GM21526 (cell line): ENCODE data around the gene SHROOM1.
A peak's percentile ranks its signal among the peaks of the same experiment; 100 is the strongest.

Source experiments
- ATAC-seq: cut with Tn5 transposase; IDR thresholded peaks from one replicate; pipeline ENCODE4 v1.9.1; 2021; ENCODE audit warnings: moderate library complexity; ENCODE audit not compliant: unreplicated experiment, low FRiP score

SHROOM1 gene

DNA sequence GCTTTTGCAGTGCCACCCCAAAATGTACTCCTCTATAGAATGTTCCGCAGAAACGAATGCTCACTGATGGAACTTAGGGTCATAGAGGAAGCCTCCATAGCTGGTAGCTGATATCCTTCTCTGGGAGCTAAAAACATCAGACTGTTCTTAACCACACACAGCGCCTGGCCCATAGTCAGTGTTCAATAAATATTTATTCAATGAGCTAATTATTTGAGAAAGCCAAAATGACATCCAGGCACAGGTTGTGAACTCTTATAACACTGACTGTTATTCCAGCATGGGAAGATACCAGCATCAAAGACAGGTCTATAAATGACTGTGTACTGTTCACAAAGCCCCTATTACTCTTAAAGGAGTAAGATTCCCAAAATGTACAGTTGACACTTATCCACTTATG, 22.9 kb upstream of the SHROOM1 start:
- ATAC-seq: no peak

DNA sequence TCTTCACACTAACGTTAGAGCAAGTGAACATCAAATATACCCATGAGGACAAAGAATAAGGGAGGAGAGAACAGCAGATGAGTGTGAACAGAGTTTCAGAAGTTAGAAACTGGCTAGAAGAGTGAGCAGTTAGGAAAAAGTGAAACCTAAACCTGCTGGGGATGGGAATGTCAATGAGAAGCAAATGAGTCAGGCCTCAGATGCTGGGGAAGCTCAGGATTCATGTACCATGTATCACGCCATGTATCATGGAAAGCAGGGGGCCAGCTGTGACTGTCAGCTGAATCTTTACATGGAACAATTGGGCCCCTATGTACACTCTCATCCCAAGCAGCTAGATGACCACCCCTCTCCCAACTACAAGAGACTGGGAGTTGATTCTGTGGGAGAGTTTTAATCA, 19.6 kb upstream of the SHROOM1 start:
- no peak for ATAC-seq

GRCh38 chr5:132849347-132849746, 18.9 kb upstream of the SHROOM1 start:
- ATAC-seq: no peak

DNA sequence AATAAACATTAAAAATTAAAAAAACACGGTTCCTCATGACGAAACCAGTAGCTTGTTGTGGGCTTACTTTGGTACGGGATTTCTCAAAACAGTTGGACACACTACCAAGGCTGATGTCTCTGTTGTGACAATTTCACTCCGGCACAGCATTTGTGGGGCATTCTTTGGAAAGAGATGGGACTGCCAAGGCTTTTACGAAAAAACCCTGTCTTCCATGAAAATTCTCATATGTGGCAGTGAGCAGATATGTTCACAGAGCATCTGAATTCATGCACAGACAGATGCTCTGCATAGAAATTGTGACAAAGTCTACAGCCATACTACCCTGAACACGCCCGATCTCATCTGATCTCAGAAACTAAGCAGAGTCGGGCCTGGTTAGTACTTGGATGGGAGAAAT, 17.8 kb upstream of the SHROOM1 start:
- ATAC-seq: no peak

GRCh38 chr5:132841305-132841704, 10.9 kb upstream of the SHROOM1 start:
- ATAC-seq: no peak

DNA sequence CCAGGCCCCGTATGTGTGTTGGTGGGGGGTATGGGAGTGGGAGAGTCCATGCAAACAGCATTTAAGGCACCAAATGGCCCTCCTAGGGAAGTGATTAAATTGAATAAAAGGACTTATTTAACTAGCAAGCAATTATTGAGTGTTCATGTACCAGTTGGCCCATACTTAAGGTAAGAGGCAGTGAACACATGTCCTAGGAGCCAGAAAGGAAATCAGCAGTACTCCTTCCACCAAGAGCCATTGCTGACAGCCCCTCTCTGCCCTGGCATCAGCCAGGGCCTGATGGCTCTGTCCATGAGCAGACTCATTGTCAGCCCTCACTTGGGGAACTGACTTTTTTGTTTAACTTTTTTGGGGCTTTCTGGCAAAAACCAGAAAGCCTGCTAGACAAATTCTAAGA, 10.4 kb upstream of the SHROOM1 start:
- ATAC-seq: no peak

- no peak for ATAC-seq
Observed at GRCh38 chr5:132840313-132840712, 9.9 kb upstream of the SHROOM1 start.

GRCh38 chr5:132839426-132840301, 9.2 kb upstream of the SHROOM1 start:
- no peak for ATAC-seq

DNA sequence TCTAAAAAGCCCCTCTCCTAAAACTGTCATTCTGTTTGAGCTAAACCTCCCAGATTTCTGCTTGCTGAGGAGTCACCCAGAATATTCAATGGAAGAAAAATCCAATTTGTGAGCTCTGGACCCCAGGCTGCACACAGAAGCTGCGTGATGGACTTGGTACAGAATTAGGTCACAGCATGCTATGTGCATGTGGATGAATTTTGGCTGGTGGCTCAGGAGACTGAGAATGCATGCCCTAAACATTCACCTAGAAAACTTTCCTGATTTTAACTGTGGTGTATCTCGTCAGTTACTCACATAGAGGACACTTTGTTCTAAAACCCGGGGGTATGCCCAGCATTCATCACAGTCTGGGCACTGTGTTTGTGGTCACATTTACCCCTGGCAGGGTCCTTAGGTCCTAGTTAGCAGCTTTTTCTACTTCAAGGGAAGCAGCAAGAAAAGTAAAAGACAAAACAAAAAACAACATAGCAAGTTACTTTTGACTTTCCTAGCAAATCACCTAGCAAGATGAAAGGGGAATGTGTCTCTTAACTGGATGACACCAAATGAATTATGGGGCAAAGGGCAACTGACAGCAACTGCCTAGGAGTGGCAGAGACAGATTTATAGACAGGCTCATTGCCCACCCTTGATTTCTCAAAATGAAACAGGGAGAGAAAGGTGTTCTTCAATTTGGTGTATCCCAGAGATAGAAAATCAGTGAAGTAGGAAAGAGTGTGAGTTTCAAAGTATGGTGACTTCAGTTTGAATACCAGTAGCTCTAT, 8.3 kb upstream of the SHROOM1 start:
- no peak for ATAC-seq

- ATAC-seq: no peak
Observed at GRCh38 chr5:132837868-132838267, 7.4 kb upstream of the SHROOM1 start.

GRCh38 chr5:132836852-132837251, 6.4 kb upstream of the SHROOM1 start:
- ATAC-seq: no peak

GRCh38 chr5:132834057-132834456, 3.6 kb upstream of the SHROOM1 start:
- no peak for ATAC-seq

DNA sequence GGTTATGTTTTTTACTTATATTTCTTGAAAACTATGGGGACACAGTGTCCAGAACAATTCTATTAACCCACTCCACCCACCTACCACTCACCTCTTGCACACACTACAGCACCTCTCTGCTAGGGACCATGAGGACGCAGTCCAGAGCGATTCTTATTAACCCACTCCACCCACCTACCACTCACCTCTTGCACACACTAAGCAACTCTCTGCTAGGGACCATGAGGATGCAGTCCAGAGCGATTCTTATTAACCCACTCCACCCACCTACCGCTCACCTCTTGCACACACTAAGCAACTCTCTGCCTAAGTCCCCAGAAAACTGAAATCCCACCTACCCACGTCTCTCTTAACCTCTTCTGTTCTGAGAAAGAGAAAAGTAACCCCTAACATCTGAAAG, 2.2 kb upstream of the SHROOM1 start:
- no peak for ATAC-seq

GRCh38 chr5:132831095-132831860, 831 bp upstream of the SHROOM1 start:
- no peak for ATAC-seq

DNA sequence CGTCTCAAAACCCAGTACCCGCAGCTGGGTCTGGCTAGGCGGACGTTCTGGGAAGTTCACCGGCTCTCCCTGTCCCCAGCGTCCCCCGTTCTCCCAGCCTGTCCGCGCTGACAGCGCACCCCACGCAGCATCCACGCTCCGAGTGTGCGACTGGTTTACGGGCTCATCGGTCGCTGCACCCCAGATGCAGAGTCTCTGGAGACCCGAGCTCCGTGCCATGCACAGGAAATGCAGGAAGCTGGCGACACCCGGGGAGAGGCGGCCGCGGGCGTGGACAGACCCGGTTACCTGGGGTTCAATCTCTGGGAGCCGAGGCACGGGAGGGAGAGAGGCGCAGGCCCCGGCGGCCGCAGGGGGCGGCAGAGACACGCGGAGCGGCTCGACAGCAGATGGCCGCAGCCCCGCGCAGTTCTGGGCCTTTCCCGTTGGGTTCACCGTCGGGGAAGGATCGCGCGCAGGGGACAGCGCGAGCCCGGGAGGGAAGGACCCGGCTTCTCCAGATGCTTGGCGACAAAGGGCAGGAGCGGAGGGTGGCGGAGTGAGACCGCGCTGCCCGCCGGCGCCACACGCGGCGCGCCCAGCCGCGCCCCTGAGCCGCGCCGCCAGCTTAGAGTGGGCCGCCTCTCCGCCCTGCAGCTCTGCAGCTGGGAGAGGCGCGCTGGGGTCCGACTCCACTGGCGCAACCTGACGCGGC, 558 bp downstream of the SHROOM1 start:
- peak; percentile 60 for ATAC-seq

DNA sequence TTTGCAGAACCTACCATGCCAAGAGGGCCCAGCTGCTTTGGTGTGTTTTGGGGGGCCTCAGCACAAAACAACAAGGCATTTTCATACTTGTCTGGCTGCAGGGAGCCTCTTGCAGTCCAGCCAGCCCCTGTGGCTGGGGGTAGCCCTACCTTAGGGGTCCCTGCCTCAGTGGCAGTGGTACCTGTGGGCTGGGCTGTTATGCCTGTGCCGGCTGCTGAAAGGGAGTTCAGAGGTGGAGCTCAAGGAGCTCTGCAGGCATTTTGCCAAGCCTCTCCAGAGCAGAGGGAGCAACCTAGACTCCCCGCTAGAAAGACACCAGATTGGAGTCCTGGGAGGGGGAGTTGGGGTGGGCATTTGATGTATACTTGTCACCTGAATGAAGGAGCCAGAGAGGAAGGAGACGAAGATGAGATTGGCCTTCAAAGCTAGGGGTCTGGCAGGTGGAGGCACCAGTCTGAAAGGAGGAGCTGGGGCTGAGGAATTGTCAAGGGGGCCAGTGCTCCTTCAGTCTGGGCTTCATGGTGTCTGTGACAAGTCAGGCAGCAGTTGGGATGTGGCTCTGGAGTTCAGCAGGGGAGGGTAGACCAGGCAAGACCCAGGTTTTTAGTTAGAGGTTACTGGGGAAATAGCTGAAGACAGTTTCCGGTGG, 1.5 kb downstream of the SHROOM1 start:
- no peak for ATAC-seq

- ATAC-seq: no peak
Observed at GRCh38 chr5:132827943-132828673, 2.3 kb downstream of the SHROOM1 start.

- no peak for ATAC-seq
Observed at GRCh38 chr5:132826424-132827082, 3.9 kb downstream of the SHROOM1 start.
